ENCODE results near the gene NLRC5. TPM values are rescaled to one million over a fixed set of nuclear protein-coding genes. Genes with fewer than 3 reads are reported as not detected.

NLRC5 gene
- total RNA-seq, 1 donor from 2014 or later, result not detected

- H3K9me3 Mint-ChIP-seq, result peaks cover 3% of the 10 kb centered on the region
- peaks cover 43% of the 10 kb centered on the region for H3K27me3 ChIP-seq
- no peaks in the 10 kb centered on the region for H3K79me2 ChIP-seq (ENCODE audit: low read depth)
- peaks cover 15% of the 10 kb centered on the region for H3K4me1 ChIP-seq
- TF ChIP-seq EZH2phosphoT487 (IDR thresholded peaks at IDR 0.05), result no peak
- no peak for TF ChIP-seq EZH2 (IDR thresholded peaks at IDR 0.05)
- TF ChIP-seq, protein P1, sequence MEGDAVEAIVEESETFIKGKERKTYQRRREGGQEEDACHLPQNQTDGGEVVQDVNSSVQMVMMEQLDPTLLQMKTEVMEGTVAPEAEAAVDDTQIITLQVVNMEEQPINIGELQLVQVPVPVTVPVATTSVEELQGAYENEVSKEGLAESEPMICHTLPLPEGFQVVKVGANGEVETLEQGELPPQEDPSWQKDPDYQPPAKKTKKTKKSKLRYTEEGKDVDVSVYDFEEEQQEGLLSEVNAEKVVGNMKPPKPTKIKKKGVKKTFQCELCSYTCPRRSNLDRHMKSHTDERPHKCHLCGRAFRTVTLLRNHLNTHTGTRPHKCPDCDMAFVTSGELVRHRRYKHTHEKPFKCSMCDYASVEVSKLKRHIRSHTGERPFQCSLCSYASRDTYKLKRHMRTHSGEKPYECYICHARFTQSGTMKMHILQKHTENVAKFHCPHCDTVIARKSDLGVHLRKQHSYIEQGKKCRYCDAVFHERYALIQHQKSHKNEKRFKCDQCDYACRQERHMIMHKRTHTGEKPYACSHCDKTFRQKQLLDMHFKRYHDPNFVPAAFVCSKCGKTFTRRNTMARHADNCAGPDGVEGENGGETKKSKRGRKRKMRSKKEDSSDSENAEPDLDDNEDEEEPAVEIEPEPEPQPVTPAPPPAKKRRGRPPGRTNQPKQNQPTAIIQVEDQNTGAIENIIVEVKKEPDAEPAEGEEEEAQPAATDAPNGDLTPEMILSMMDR (IDR thresholded peaks at IDR 0.05), result no peak
- DNase-seq (ENCODE audit: low spot score), result no peak
- H3K4me3 ChIP-seq, result no peak overlapping the region
- peaks cover 12% of the 10 kb centered on the region for H3K27me3 Mint-ChIP-seq (ENCODE audit: insufficient read depth, low read depth)
- H3K36me3 ChIP-seq, result no peaks in the 10 kb centered on the region
- H3K4me3 Mint-ChIP-seq, result no peak overlapping the region
- H3K9me3 ChIP-seq (ENCODE audit: low read depth), result no peaks in the 10 kb centered on the region
- H3K9ac ChIP-seq, result no peak overlapping the region
- H3F3A ChIP-seq (ENCODE audit: low read depth), result peaks cover 14% of the 10 kb centered on the region
- no peak overlapping the region for H2AFZ ChIP-seq (replicated peaks)
- peaks cover 2% of the 10 kb centered on the region for H3K36me3 Mint-ChIP-seq
- no peak overlapping the region for H3K27ac ChIP-seq
- H3K4me1 Mint-ChIP-seq, result peaks cover 39% of the 10 kb centered on the region
- no peaks in the 10 kb centered on the region for H4K20me1 ChIP-seq (ENCODE audit: low read depth)
- no peak overlapping the region for H3K4me2 ChIP-seq
- no peak overlapping the region for H3K27ac Mint-ChIP-seq
Measured at GRCh38 chr16:57094911-57095310, 105.6 kb downstream of the NLRC5 start.

DNA sequence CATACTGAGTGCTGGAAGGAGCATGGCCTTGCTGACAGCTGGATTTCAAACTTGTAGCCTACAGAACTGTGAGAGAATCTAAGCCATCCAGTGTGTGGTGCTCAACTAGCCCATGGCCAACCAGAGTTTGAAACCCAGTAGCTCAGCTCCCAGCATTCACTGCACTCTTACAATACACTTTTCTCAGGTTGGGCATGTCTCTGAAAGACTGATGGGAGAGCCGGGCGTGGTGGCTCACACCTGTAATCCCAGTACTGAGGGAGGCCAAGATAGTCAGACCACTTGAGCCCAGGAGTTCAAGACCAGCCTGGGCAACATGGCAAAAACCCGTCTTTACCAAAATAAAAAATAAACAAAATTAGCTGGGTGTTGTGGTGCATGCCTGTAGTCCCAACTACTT, 106.8 kb downstream of the NLRC5 start:
- Mint-ChIP-seq H3K27me3 (ENCODE audit: insufficient read depth, low read depth) (peaks cover 10% of the 10 kb centered on the region), H3K27ac (no peak overlapping the region), H3K4me1 (peaks cover 34% of the 10 kb centered on the region), H3K9me3 (no peaks in the 10 kb centered on the region), H3K4me3 (no peak overlapping the region), H3K36me3 (peaks cover 2% of the 10 kb centered on the region)
- H3K36me3 ChIP-seq, result no peaks in the 10 kb centered on the region
- no peak overlapping the region for H3K27ac ChIP-seq
- no peak overlapping the region for H2AFZ ChIP-seq (replicated peaks)
- no peaks in the 10 kb centered on the region for H4K20me1 ChIP-seq (ENCODE audit: low read depth)
- H3K27me3 ChIP-seq, result peaks cover 31% of the 10 kb centered on the region
- no peak overlapping the region for H3K9ac ChIP-seq
- peaks cover 11% of the 10 kb centered on the region for H3F3A ChIP-seq (ENCODE audit: low read depth)
- H3K79me2 ChIP-seq (ENCODE audit: low read depth), result no peaks in the 10 kb centered on the region
- H3K9me3 ChIP-seq (ENCODE audit: low read depth), result no peaks in the 10 kb centered on the region
- H3K4me3 ChIP-seq, result no peak overlapping the region
- no peak overlapping the region for H3K4me2 ChIP-seq
- DNase-seq (ENCODE audit: low spot score), result no peak
- peaks cover 15% of the 10 kb centered on the region for H3K4me1 ChIP-seq
- TF ChIP-seq, protein P1 (IDR thresholded peaks at IDR 0.05), result no peak
- TF ChIP-seq EZH2 (IDR thresholded peaks at IDR 0.05) (no peak), EZH2phosphoT487 (IDR thresholded peaks at IDR 0.05) (no peak)

- H2AFZ ChIP-seq (replicated peaks), result no peak overlapping the region
- H3K4me2 ChIP-seq, result no peak overlapping the region
- H3K36me3 ChIP-seq, result no peaks in the 10 kb centered on the region
- no peaks in the 10 kb centered on the region for H3K9me3 ChIP-seq (ENCODE audit: low read depth)
- Mint-ChIP-seq H3K36me3 (peaks cover 2% of the 10 kb centered on the region), H3K9me3 (no peaks in the 10 kb centered on the region), H3K4me1 (peaks cover 28% of the 10 kb centered on the region), H3K27ac (no peak overlapping the region), H3K27me3 (ENCODE audit: insufficient read depth, low read depth) (peaks cover 8% of the 10 kb centered on the region), H3K4me3 (no peak overlapping the region)
- no peaks in the 10 kb centered on the region for H3K79me2 ChIP-seq (ENCODE audit: low read depth)
- no peak overlapping the region for H3K27ac ChIP-seq
- H3K4me3 ChIP-seq, result no peak overlapping the region
- no peaks in the 10 kb centered on the region for H4K20me1 ChIP-seq (ENCODE audit: low read depth)
- H3F3A ChIP-seq (ENCODE audit: low read depth), result peaks cover 5% of the 10 kb centered on the region
- DNase-seq (ENCODE audit: low spot score), result no peak
- peaks cover 25% of the 10 kb centered on the region for H3K27me3 ChIP-seq
- peaks cover 9% of the 10 kb centered on the region for H3K4me1 ChIP-seq
- TF ChIP-seq EZH2phosphoT487 (IDR thresholded peaks at IDR 0.05) (no peak), EZH2 (IDR thresholded peaks at IDR 0.05) (no peak)
- TF ChIP-seq, protein P1 (IDR thresholded peaks at IDR 0.05), result no peak
- H3K9ac ChIP-seq, result no peak overlapping the region
Measured at GRCh38 chr16:57096793-57097192, 107.4 kb downstream of the NLRC5 start.

Data from neural progenitor cell (in vitro differentiated cells).